ENCODE data around the gene PIGX. TPM values are rescaled to one million over a fixed set of nuclear protein-coding genes. Genes with fewer than 3 reads are reported as not detected.

Gene PIGX
- total RNA-seq, 1 donor from 2014 or later = 15.6 TPM

GRCh38 chr3:196774848-196775422 is 62.8 kb downstream of the PIGX start:
- H3K36me3 ChIP-seq = no peaks in the 10 kb centered on the region
- peak overlapping the region; percentile 27 for H3K27ac ChIP-seq (replicated peaks)
- H3K4me1 ChIP-seq = peaks cover 63% of the 10 kb centered on the region
- no peaks in the 10 kb centered on the region for H3K9me3 ChIP-seq (replicated peaks)
- no peak overlapping the region for H3K4me3 ChIP-seq
- intact Hi-C loops (cut with micrococcal nuclease) = no loop called here
- TF ChIP-seq, protein P1, sequence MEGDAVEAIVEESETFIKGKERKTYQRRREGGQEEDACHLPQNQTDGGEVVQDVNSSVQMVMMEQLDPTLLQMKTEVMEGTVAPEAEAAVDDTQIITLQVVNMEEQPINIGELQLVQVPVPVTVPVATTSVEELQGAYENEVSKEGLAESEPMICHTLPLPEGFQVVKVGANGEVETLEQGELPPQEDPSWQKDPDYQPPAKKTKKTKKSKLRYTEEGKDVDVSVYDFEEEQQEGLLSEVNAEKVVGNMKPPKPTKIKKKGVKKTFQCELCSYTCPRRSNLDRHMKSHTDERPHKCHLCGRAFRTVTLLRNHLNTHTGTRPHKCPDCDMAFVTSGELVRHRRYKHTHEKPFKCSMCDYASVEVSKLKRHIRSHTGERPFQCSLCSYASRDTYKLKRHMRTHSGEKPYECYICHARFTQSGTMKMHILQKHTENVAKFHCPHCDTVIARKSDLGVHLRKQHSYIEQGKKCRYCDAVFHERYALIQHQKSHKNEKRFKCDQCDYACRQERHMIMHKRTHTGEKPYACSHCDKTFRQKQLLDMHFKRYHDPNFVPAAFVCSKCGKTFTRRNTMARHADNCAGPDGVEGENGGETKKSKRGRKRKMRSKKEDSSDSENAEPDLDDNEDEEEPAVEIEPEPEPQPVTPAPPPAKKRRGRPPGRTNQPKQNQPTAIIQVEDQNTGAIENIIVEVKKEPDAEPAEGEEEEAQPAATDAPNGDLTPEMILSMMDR (IDR thresholded peaks at IDR 0.05; ENCODE audit: borderline replicate concordance) = no peak
- DNase-seq = no peak
- no peaks in the 10 kb centered on the region for H3K27me3 ChIP-seq (ENCODE audit: low read depth)

DNA sequence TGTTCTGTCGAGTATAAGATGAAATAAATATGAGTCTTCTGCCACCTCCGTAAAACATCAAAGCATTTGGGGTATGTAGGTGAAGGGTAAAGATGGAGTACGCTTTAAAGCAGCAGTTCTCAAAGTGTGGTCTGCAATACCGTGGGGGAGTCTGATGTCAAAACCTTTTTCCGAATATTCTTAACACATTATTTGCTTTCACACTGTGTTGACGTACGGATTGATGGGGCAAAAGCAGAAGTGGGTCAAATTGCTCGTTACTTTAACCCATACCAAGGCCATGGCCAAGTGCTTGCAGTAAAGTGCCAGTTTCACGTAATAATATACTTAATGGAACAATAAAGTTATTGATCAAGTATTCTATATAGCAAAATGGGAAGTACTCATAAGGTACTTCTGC is 63.8 kb downstream of the PIGX start:
- H3K4me3 ChIP-seq = no peak overlapping the region
- peaks cover 63% of the 10 kb centered on the region for H3K4me1 ChIP-seq
- H3K27ac ChIP-seq (replicated peaks) = no peak overlapping the region
- no peaks in the 10 kb centered on the region for H3K9me3 ChIP-seq (replicated peaks)
- TF ChIP-seq, protein P1 (IDR thresholded peaks at IDR 0.05; ENCODE audit: borderline replicate concordance) = no peak
- intact Hi-C loops (cut with micrococcal nuclease) = no loop called here
- DNase-seq = no peak
- no peaks in the 10 kb centered on the region for H3K36me3 ChIP-seq
- H3K27me3 ChIP-seq (ENCODE audit: low read depth) = no peaks in the 10 kb centered on the region

DNA sequence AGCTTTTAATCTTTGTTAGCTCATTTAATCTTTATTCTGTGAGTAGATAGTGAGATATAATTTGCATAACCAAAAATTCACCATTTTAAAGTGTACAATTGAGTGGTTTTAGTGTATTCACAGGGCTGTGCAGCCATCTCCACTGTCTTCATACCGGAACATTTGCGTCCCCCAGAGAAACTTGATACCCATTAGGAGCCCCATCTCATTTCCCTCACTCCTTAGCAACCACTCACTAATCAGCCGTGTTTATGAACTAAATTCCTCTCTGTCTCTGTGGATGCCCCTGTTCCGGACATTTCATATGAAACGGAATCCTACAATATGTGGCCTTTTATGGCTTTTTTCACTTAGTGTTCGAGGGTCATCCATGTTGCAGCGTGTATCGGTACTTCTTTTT is 65.7 kb downstream of the PIGX start:
- Histone ChIP-seq H3K4me3 (no peak overlapping the region), H3K9me3 (replicated peaks) (no peaks in the 10 kb centered on the region), H3K27ac (replicated peaks) (no peak overlapping the region), H3K27me3 (ENCODE audit: low read depth) (no peaks in the 10 kb centered on the region), H3K4me1 (peaks cover 55% of the 10 kb centered on the region), H3K36me3 (peaks cover 5% of the 10 kb centered on the region)
- intact Hi-C loops (cut with micrococcal nuclease) = no loop called here
- TF ChIP-seq, protein P1 (IDR thresholded peaks at IDR 0.05; ENCODE audit: borderline replicate concordance) = no peak
- DNase-seq = no peak

- no peak for DNase-seq
- H3K36me3 ChIP-seq = peaks cover 14% of the 10 kb centered on the region
- peaks cover 45% of the 10 kb centered on the region for H3K4me1 ChIP-seq
- no peaks in the 10 kb centered on the region for H3K27me3 ChIP-seq (ENCODE audit: low read depth)
- no peak overlapping the region for H3K27ac ChIP-seq (replicated peaks)
- intact Hi-C loops (cut with micrococcal nuclease) = no loop called here
- TF ChIP-seq, protein P1 (IDR thresholded peaks at IDR 0.05; ENCODE audit: borderline replicate concordance) = no peak
- H3K4me3 ChIP-seq = no peak overlapping the region
- no peaks in the 10 kb centered on the region for H3K9me3 ChIP-seq (replicated peaks)
These were observed 66.6 kb downstream of the PIGX start for GRCh38 chr3:196778755-196779154.

DNA sequence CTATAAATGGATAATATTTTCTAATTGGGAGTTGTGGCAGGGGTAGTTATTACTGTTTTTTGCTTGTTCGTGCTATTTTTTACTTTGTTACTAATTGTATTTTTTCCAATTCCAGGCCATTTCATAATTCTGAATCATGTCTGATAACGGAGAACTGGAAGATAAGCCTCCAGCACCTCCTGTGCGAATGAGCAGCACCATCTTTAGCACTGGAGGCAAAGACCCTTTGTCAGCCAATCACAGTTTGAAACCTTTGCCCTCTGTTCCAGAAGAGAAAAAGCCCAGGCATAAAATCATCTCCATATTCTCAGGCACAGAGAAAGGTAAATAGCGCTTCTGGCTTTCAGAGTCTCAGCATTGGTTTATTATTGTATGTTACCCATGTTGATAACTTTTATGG is 70.3 kb downstream of the PIGX start:
- no peaks in the 10 kb centered on the region for H3K9me3 ChIP-seq (replicated peaks)
- H3K36me3 ChIP-seq = peaks cover 35% of the 10 kb centered on the region
- intact Hi-C loops (cut with micrococcal nuclease) = no loop called here
- H3K27ac ChIP-seq (replicated peaks) = no peak overlapping the region
- TF ChIP-seq, protein P1 (IDR thresholded peaks at IDR 0.05; ENCODE audit: borderline replicate concordance) = no peak
- no peak overlapping the region for H3K4me3 ChIP-seq
- no peak for DNase-seq
- H3K27me3 ChIP-seq (ENCODE audit: low read depth) = no peaks in the 10 kb centered on the region
- H3K4me1 ChIP-seq = peaks cover 18% of the 10 kb centered on the region

Other genes with a start within 250 kb of the PIGX start
- gene RNF168, start 208.6 kb upstream of the PIGX start, total RNA-seq = 18.9 TPM
- 73.0 TPM for gene SMCO1, start 197.0 kb upstream of the PIGX start, total RNA-seq
- gene WDR53, start 143.8 kb upstream of the PIGX start, total RNA-seq = 10.0 TPM
- 7.3 TPM for gene FBXO45, start 143.7 kb upstream of the PIGX start, total RNA-seq
- 2.4 TPM for gene NRROS, start 72.7 kb upstream of the PIGX start, total RNA-seq
- 1.5 TPM for gene CEP19, start 127 bp upstream of the PIGX start, total RNA-seq
- gene PAK2, start 27.5 kb downstream of the PIGX start, total RNA-seq = 45.7 TPM
- 16.7 TPM for gene SENP5, start 155.5 kb downstream of the PIGX start, total RNA-seq
- gene NCBP2, start 230.2 kb downstream of the PIGX start, total RNA-seq = 36.9 TPM